Cerebellar nuclear complex (tissue), 1 donor: ENCODE data around the gene ORC3.
A peak's percentile ranks its signal among the peaks of the same experiment; 100 is the strongest.

ENCODE experiments used
- DNase-seq, 2 experiments: peaks; one replicate each; lab custom pipeline; 2025; lab: John Stamatoyannopoulos, UW

Gene ORC3

DNA sequence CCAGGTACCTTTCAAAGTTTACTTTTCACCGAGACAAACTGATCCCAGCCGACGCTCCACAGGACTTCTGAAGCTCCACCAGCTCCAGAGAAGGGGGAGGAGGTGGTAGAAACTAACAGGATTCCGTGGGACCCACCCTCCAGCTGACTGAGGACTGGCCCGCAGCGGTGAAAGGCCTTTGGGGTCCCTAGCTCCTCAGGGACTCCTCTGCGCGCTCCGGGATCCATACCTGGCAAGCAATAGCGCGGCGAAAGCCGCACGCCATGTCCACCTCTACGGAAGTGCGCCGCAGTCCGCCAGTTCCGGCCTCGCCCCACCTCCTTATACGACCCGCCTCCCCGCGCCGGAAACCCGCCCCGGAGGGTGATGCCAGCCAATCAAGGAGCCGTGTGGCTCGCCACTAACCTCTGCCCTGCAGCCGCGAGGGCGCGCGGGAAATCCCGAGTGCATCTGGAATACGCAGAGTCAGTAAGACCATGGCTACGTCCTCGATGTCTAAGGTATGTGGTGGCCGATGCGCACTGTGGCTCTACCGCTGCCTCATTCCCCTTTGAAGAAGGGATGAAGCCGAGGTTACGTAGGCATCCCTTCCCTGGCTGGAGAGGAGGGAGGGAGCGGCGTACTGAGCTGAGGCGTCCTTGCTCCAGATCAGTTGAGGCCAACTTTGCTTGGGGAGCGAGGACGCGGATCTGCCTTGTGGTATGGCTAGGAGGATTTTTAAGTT lies at the start of gene ORC3, which contains the start of gene RARS2:
Gene ORC3 (plus strand): TSS at position 443 of the 724 bp plus-strand sequence. CDS start 34 bp downstream, at position 477.
Gene RARS2 (minus strand): TSS at position 295 of the 724 bp plus-strand sequence. CDS start 30 bp downstream, at position 265.
- DNase-seq: peak; percentile 67 to 71

GRCh38 chr6:87540539-87540938 lies 49.4 kb upstream of the ORC3 start:
- DNase-seq: no peak

DNA sequence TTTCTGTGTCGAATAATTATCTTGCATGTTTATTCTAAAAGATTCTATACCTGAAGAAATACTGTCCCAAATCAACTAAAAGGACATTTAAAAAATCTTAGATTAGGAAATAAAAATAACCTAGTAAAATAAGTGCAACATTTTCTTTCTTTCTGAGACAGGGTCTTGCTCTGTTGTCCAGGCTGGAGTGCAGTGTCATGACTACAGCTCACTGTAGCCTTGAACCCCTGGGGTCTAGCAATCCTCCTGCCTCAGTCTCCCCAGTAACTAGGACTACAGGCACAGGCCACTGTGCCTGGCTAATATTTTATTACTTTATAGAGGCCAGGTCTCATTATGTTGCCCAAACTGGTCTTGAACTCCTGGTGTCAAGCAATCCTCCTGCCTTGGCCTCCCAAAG lies 48.9 kb upstream of the ORC3 start:
- no peak for DNase-seq

GRCh38 chr6:87541744-87542143 lies 48.2 kb upstream of the ORC3 start:
- DNase-seq: no peak

GRCh38 chr6:87543696-87544473 lies 46.0 kb upstream of the ORC3 start:
- DNase-seq: no peak

DNA sequence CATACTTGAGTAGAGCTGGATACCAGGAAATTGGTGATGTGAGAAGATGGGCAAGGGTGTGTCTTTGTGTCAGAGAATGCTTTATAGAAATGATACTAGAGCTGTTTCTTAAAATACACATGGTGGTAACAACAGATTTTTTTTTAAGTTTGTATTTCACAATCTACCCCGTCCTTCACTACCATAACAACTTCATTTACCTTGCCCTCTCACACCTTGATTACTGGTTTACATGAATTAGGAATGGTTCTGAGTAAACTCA lies 45.5 kb upstream of the ORC3 start:
- DNase-seq: no peak

DNA sequence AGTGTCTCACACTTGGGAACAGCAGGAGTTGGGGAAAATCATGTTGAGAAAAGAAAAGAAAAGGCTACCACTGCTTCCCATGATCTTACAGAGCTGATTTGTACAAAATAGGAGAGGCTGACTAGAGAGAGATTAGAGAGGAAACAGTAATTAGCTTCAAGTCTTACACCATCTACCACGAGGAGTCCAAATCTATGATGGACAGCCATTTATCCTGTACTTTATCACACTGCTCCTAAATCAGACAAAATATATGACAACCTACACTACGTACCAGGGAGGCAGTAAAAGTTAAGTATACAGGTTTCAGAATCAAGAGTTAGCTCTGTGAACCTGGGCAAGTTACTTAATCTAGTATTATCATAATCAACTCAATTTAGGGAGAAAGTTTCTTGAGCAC lies 38.1 kb upstream of the ORC3 start:
- DNase-seq: no peak

- no peak for DNase-seq
Measured at GRCh38 chr6:87553159-87553765, 36.7 kb upstream of the ORC3 start.

- DNase-seq: no peak
Measured at GRCh38 chr6:87555506-87555905, 34.4 kb upstream of the ORC3 start.

GRCh38 chr6:87558446-87558845 lies 31.5 kb upstream of the ORC3 start:
- no peak for DNase-seq

GRCh38 chr6:87561017-87561416 lies 28.9 kb upstream of the ORC3 start:
- no peak for DNase-seq

GRCh38 chr6:87572021-87572420 lies 17.9 kb upstream of the ORC3 start:
- no peak for DNase-seq

- no peak for DNase-seq
Measured at GRCh38 chr6:87572883-87573282, 17.1 kb upstream of the ORC3 start.

DNA sequence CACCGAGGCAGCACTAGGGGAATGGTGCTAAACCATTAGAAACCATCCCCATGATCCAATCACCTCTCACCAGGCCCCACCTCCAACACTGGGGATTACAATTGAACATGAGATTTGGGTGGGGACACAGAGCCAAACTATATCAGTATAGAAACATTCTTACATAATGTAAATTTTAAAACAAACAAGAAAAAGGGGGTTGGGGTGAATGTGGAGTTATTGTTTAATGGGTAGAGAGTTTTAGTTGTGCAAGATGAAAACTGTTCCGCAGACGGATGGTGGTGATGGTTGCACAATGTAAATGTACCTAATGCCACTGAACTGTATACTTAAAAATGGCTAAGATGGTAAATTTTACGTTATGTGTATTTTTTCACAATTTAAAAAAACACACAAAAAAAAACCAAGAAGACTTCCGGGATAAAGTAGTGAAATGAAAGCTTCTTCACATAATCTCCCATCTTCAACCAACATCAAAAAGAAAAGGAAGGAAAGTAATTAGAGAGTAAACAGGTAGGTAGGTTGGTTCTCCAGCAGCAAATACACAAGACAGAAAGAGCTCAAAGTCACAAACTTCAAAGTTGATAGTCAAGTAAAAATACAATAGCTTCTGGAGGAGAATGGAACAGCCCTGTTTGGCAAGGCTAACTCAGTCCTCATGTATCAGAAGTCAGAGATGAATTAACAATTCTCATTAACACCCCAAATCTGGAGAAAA lies 16.5 kb upstream of the ORC3 start:
- DNase-seq: no peak

- no peak for DNase-seq
Measured at GRCh38 chr6:87574237-87574804, 15.6 kb upstream of the ORC3 start.

GRCh38 chr6:87575423-87575822 lies 14.5 kb upstream of the ORC3 start:
- no peak for DNase-seq

DNA sequence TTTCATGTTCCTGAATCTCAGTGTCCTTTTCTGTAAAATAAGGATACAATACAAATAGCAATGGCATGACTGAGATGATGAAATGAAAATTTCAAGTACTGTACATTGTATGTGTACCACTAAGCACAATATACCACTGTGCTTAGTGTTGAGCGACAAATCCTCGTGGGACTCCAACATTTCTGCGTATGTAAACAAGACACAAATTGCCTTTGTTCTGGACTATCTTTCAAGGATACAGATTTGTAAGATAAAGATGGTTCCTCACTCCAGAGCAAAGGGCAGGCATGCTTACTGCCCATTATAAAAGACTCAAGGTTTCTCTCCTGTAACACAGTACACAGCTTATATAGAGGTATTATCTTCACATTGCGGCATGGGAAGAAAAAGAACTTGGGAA lies 6.1 kb upstream of the ORC3 start:
- DNase-seq: no peak

GRCh38 chr6:87586371-87587077 lies 3.4 kb upstream of the ORC3 start:
- no peak for DNase-seq

GRCh38 chr6:87588756-87589407 lies 1.1 kb upstream of the ORC3 start:
- DNase-seq: no peak

- no peak for DNase-seq
Measured at GRCh38 chr6:87590417-87590880, 514 bp downstream of the ORC3 start.

DNA sequence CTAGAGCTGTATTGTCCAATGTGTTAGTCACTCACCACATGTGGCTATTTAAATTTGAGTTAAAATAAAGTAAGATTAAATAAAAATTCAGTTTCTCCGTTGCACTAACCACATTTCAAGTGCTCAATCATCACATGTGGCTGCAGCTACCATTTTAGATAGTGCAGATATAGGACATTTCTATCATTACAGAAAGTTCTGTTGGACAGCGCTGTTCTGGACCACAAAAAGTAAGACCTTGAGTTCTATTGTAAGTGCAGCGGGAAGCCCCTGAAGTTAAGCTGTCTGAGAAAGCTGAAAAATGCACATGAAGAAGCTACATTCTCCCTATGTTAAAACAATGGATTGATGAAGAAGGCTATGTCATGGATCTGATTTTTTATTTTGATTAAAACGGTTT lies 1.1 kb downstream of the ORC3 start:
- DNase-seq: no peak
